Mesenchymal stem cell (in vitro differentiated cells and primary cell): ENCODE measurements around the gene RUNX1.

Experiments
- DNase-seq: peaks from one replicate; pipeline ENCODE4 v3.0.0-alpha.2; 2013
- H2AFZ ChIP-seq: one replicate; pipeline ENCODE4 v1.6.1; 2013; ENCODE audit warnings: low read depth, mild to moderate bottlenecking, control low read depth, inconsistent platforms, low read length, moderate library complexity
- H2AK5ac ChIP-seq: 2 replicates; pipeline ENCODE4 v1.6.1; 2013; ENCODE audit warnings: low read length, moderate library complexity, mild to moderate bottlenecking, inconsistent platforms; ENCODE audit not compliant: severe bottlenecking
- H2BK120ac ChIP-seq: one replicate; pipeline ENCODE4 v1.6.1; 2013; ENCODE audit warnings: low read depth, mild to moderate bottlenecking, inconsistent platforms, low read length, moderate library complexity
- H2BK12ac ChIP-seq, 2 experiments: one replicate each; pipeline ENCODE4 v1.6.1; 2013; ENCODE audit warnings: inconsistent platforms in 2 of 2, low read length in 2 of 2, mild to moderate bottlenecking in 2 of 2, moderate library complexity in 2 of 2, control low read depth in 1 of 2
- H2BK15ac ChIP-seq: one replicate; pipeline ENCODE4 v1.6.1; 2013; ENCODE audit warnings: mild to moderate bottlenecking, low read depth, inconsistent platforms; ENCODE audit not compliant: poor library complexity, severe bottlenecking
- H2BK5ac ChIP-seq: 2 replicates; pipeline ENCODE4 v1.6.1; 2013; ENCODE audit warnings: low read depth, mild to moderate bottlenecking, low read length, control low read depth, inconsistent platforms; ENCODE audit not compliant: poor library complexity, severe bottlenecking
- H3K14ac ChIP-seq, 2 experiments: one replicate each; pipeline ENCODE4 v1.6.1; 2013; ENCODE audit warnings: inconsistent platforms in 2 of 2, low read length in 2 of 2, control low read depth in 1 of 2, mild to moderate bottlenecking in 1 of 2, moderate library complexity in 1 of 2
- H3K18ac ChIP-seq, 2 experiments: one replicate each; pipeline ENCODE4 v1.6.1; 2013; ENCODE audit warnings: inconsistent platforms in 2 of 2, low read length in 2 of 2, control low read depth in 1 of 2, low read depth in 1 of 2, mild to moderate bottlenecking in 1 of 2
- H3K23ac ChIP-seq, 2 experiments: one replicate each; pipeline ENCODE4 v1.6.1; 2013; ENCODE audit warnings: inconsistent platforms in 2 of 2, low read length in 2 of 2, mild to moderate bottlenecking in 2 of 2, moderate library complexity in 2 of 2, control low read depth in 1 of 2
- H3K27ac ChIP-seq: 2 replicates; pipeline ENCODE4 v1.5.1; 2013; ENCODE audit warnings: mild to moderate bottlenecking, moderate library complexity, low read length, control low read depth, inconsistent platforms; ENCODE audit not compliant: poor library complexity, severe bottlenecking
- H3K27me3 ChIP-seq, 2 experiments: 2 replicates each; pipeline versions ENCODE4 v1.6.1 to v1.7.0; 2013; ENCODE audit warnings: low read length in 2 of 2, mild to moderate bottlenecking in 2 of 2, moderate library complexity in 2 of 2, control low read depth in 1 of 2, inconsistent platforms in 1 of 2; ENCODE audit not compliant: control insufficient read depth in 1 of 2, insufficient read depth in 1 of 2
- H3K36me3 ChIP-seq, 2 experiments: 2 replicates each; pipeline versions ENCODE4 v1.6.1 to v1.7.0; 2013; ENCODE audit warnings: low read length in 2 of 2, control low read depth in 1 of 2, inconsistent platforms in 1 of 2, low read depth in 1 of 2, mild to moderate bottlenecking in 1 of 2; ENCODE audit not compliant: insufficient read depth in 2 of 2, control insufficient read depth in 1 of 2
- H3K4ac ChIP-seq, 2 experiments: one replicate each; pipeline ENCODE4 v1.6.1; 2013; ENCODE audit warnings: inconsistent platforms in 2 of 2, low read length in 2 of 2, mild to moderate bottlenecking in 2 of 2, moderate library complexity in 2 of 2, control low read depth in 1 of 2, low read depth in 1 of 2
- H3K4me1 ChIP-seq: 2 replicates; pipeline ENCODE4 v1.6.1; 2013; ENCODE audit warnings: low read depth, low read length, control low read depth; ENCODE audit not compliant: control insufficient read depth, insufficient read depth
- H3K4me2 ChIP-seq: 2 replicates; pipeline ENCODE4 v1.6.1; 2013; ENCODE audit warnings: low read length, mild to moderate bottlenecking, inconsistent platforms; ENCODE audit not compliant: poor library complexity, severe bottlenecking
- H3K4me3 ChIP-seq, 2 experiments: 2 replicates each; pipeline versions ENCODE4 v1.5.1 to v1.7.0; 2013; ENCODE audit warnings: low read length in 2 of 2, mild to moderate bottlenecking in 2 of 2, control low read depth in 1 of 2, low read depth in 1 of 2; ENCODE audit not compliant: insufficient read depth in 1 of 2
- H3K79me1 ChIP-seq: replicated peaks from 2 replicates; pipeline ENCODE4 v1.6.1; 2013; ENCODE audit warnings: mild to moderate bottlenecking, control low read depth, low read length, inconsistent platforms; ENCODE audit not compliant: poor library complexity, severe bottlenecking
- H3K9ac ChIP-seq: 2 replicates; pipeline ENCODE4 v1.7.0; 2013; ENCODE audit warnings: mild to moderate bottlenecking, low read length, moderate library complexity
- H3K9me3 ChIP-seq: 2 replicates; pipeline ENCODE4 v1.7.0; 2013; ENCODE audit warnings: mild to moderate bottlenecking, low read length; ENCODE audit not compliant: control insufficient read depth
- H4K8ac ChIP-seq: one replicate; pipeline ENCODE4 v1.6.1; 2013; ENCODE audit warnings: inconsistent platforms, mild to moderate bottlenecking, low read length, moderate library complexity
- H4K91ac ChIP-seq: one replicate; pipeline ENCODE4 v1.6.1; 2013; ENCODE audit warnings: mild to moderate bottlenecking, low read length, inconsistent platforms
- WGBS: methylation state at CpG from one replicate; pipeline ENCODE4 v1.1.7; 2013; ENCODE audit warnings: mixed read lengths; 5-methylcytosine and 5-hydroxymethylcytosine counted together

Gene RUNX1

DNA sequence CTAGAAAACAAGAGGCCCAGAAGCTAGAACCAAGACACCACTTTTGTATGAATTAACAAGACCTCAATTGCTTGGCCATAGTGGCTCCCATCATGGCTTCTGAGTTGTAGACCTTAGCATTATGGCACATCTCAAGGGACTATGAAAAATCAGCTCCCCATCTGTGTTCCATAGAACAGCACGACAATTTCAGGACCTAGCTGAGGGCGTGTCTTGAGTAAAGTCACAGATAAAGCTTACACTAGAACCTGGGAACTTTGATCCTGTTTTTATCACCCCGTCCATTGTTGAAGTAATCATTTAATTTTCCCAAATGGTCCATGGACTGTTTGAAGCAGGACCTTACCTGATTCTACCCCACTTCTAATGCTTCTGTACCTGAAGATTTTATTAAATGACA, 44.8 kb downstream of the RUNX1 start:
- 93% methylated on average over 3 of the region's 3 CpGs for WGBS
- H3K27ac ChIP-seq, result no peak overlapping the region

GRCh38 chr21:35002879-35003722, 46.0 kb downstream of the RUNX1 start:
- Histone ChIP-seq H3K4ac (peak overlapping the region in 1 of 2 experiments; percentile 32), H4K91ac (no peak overlapping the region), H3K4me3 (no peak overlapping the region), H3K4me2 (no peak overlapping the region), H2BK120ac (no peak overlapping the region), H4K8ac (no peak overlapping the region), H3K27ac (no peak overlapping the region), H3K27me3 (no peaks in the 10 kb centered on the region), H3K4me1 (no peaks in the 10 kb centered on the region), H2BK5ac (no peak overlapping the region), H3K36me3 (no peaks in the 10 kb centered on the region), H3K23ac (no peak overlapping the region), H2BK15ac (no peak overlapping the region), H2AK5ac (no peak overlapping the region), H2AFZ (no peak overlapping the region), H3K79me1 (peaks cover 8% of the 10 kb centered on the region), H3K9ac (peak overlapping the region; percentile 19), H3K9me3 (no peaks in the 10 kb centered on the region), H3K18ac (no peak overlapping the region), H3K14ac (no peak overlapping the region), H2BK12ac (peak overlapping the region in 1 of 2 experiments; percentile 81)
- 96% methylated on average over 2 of the region's 5 CpGs for WGBS
- peak; percentile 46 for DNase-seq

More for the DNA sequence above, 44.8 kb downstream of the RUNX1 start:
- no peaks in the 10 kb centered on the region for H3K36me3 ChIP-seq
- H3K4me3 ChIP-seq, result no peak overlapping the region
- no peak overlapping the region for H2BK5ac ChIP-seq
- no peak overlapping the region for H2BK15ac ChIP-seq
- no peak for DNase-seq
- no peak overlapping the region for H3K14ac ChIP-seq
- no peak overlapping the region for H3K4me2 ChIP-seq
- H4K8ac ChIP-seq, result no peak overlapping the region
- peaks cover 10% of the 10 kb centered on the region for H3K79me1 ChIP-seq
- H4K91ac ChIP-seq, result no peak overlapping the region
- H3K23ac ChIP-seq, result no peak overlapping the region
- H2BK120ac ChIP-seq, result no peak overlapping the region
- H3K9ac ChIP-seq, result no peak overlapping the region
- H2AK5ac ChIP-seq, result no peak overlapping the region
- peak overlapping the region in 1 of 2 experiments; percentile 51 for H3K4ac ChIP-seq
- no peaks in the 10 kb centered on the region for H3K9me3 ChIP-seq
- no peaks in the 10 kb centered on the region for H3K4me1 ChIP-seq
- no peaks in the 10 kb centered on the region for H3K27me3 ChIP-seq
- peak overlapping the region in 1 of 2 experiments; percentile 79 for H2BK12ac ChIP-seq
- H3K18ac ChIP-seq, result peak overlapping the region in 1 of 2 experiments; percentile 91
- H2AFZ ChIP-seq, result no peak overlapping the region

DNA sequence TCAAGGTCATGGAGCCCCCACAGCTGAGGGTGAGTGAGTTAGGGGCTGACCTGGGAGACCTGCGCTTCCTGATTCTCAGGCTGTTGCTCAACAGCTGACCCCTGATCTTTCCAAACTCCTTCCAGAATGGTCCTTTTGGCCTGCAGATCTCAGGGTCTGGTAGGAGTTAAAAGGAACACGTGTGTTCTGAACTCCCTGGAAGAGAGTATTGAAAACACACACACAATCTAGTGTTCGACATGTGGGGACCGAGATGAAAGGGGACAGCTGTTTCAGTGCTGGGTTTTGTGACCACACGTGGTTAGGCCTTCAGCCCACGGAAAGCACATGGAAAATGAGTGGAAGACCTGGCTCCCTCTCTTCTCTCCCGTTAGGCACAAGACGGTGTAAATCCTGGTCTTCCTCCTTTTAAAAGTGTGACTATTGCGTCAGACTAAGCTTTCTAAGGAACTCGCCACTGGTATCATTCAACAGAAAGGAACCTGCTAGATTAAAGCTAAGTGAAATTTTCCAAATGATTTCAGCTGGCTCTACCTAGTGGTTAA, 49.6 kb downstream of the RUNX1 start:
- Histone ChIP-seq H3K9me3 (no peaks in the 10 kb centered on the region), H3K4ac (peak overlapping the region in 1 of 2 experiments; percentile 28), H2BK12ac (peak overlapping the region in 1 of 2 experiments; percentile 17), H4K91ac (no peak overlapping the region), H2BK15ac (no peak overlapping the region), H2AK5ac (no peak overlapping the region), H3K9ac (no peak overlapping the region), H3K4me2 (no peak overlapping the region), H2AFZ (no peak overlapping the region), H3K4me3 (no peak overlapping the region), H3K27me3 (no peaks in the 10 kb centered on the region), H3K23ac (no peak overlapping the region), H3K14ac (no peak overlapping the region), H2BK120ac (no peak overlapping the region), H3K79me1 (peaks cover 8% of the 10 kb centered on the region), H4K8ac (no peak overlapping the region), H3K36me3 (no peaks in the 10 kb centered on the region), H3K27ac (no peak overlapping the region), H3K4me1 (peaks cover 2% of the 10 kb centered on the region), H2BK5ac (no peak overlapping the region), H3K18ac (no peak overlapping the region)
- DNase-seq, result no peak
- 93% methylated on average over 10 of the region's 10 CpGs for whole genome bisulfite sequencing

GRCh38 chr21:34998176-34998575, 50.9 kb downstream of the RUNX1 start:
- H4K8ac ChIP-seq, result no peak overlapping the region
- no peak overlapping the region for H3K9ac ChIP-seq
- H2BK12ac ChIP-seq, result peak overlapping the region in 1 of 2 experiments; percentile 23
- H3K4me1 ChIP-seq, result peaks cover 2% of the 10 kb centered on the region
- H3K18ac ChIP-seq, result peak overlapping the region in 1 of 2 experiments; percentile 21
- no peak overlapping the region for H3K14ac ChIP-seq
- no peak overlapping the region for H3K4me2 ChIP-seq
- peaks cover 7% of the 10 kb centered on the region for H3K79me1 ChIP-seq
- WGBS, result 90% methylated on average over 5 of the region's 5 CpGs
- no peak overlapping the region for H2BK15ac ChIP-seq
- no peak overlapping the region for H3K23ac ChIP-seq
- no peak overlapping the region for H3K4ac ChIP-seq
- H2AFZ ChIP-seq, result no peak overlapping the region
- no peak overlapping the region for H3K27ac ChIP-seq
- no peaks in the 10 kb centered on the region for H3K36me3 ChIP-seq
- no peak overlapping the region for H2AK5ac ChIP-seq
- no peak overlapping the region for H2BK5ac ChIP-seq
- DNase-seq, result no peak
- no peak overlapping the region for H3K4me3 ChIP-seq
- H3K9me3 ChIP-seq, result no peaks in the 10 kb centered on the region
- H4K91ac ChIP-seq, result no peak overlapping the region
- no peak overlapping the region for H2BK120ac ChIP-seq
- no peaks in the 10 kb centered on the region for H3K27me3 ChIP-seq
